Measurements from ENCODE around the gene ZNF653. TPM values are rescaled to one million over a fixed set of nuclear protein-coding genes. Genes with fewer than 3 reads are reported as not detected.
A peak's percentile ranks its signal among the peaks of the same experiment; 100 is the strongest.

Gene ZNF653
- total and polyA plus RNA-seq, 2 of the 8 experiments (the other 6 are each of a cell fraction or from before 2014, with no cell fraction given) = 7.0 to 7.9 TPM

DNA sequence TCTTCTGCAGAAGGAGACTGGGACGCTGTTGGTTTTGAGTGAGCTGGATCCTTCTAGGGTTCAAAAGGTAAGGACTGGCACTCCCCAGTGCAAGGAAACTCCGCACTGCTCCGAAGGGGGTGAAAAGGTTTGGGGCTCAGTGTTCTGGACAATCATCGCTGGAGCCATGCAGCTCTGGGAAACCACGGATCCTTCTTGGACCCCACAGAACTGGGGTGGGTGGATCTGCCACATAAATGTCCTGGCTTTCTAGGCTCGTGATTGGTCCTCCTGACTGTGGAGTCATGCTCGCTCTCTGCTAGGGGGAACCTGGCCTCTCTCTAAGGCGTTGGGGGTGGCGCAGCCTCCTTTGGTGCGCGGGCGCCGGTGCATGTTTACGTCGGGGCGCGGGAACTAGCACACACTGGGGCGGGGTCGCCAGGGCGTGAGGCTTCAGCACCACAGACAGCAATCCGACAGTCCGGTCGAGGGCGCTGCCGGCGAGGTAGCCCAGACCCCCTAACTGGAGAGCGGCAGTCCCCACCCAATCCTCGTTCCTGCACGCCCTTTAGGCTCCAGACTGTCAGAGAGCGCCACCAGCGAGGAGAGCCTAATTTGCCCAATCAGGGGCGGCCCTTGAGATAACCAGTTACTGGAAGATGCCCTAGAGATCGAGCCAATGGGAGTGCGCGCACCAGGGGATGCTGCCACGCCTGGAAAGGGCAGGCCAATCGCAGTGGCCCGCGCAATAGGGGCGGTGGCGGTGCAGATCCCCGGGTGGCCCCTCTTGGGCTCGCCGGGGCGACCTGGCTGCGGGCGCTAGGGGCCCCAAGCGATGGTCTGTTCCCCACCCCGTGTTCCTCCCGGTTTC lies 23.9 kb downstream of the ZNF653 start (continued):
- TF ChIP-seq, protein P1, sequence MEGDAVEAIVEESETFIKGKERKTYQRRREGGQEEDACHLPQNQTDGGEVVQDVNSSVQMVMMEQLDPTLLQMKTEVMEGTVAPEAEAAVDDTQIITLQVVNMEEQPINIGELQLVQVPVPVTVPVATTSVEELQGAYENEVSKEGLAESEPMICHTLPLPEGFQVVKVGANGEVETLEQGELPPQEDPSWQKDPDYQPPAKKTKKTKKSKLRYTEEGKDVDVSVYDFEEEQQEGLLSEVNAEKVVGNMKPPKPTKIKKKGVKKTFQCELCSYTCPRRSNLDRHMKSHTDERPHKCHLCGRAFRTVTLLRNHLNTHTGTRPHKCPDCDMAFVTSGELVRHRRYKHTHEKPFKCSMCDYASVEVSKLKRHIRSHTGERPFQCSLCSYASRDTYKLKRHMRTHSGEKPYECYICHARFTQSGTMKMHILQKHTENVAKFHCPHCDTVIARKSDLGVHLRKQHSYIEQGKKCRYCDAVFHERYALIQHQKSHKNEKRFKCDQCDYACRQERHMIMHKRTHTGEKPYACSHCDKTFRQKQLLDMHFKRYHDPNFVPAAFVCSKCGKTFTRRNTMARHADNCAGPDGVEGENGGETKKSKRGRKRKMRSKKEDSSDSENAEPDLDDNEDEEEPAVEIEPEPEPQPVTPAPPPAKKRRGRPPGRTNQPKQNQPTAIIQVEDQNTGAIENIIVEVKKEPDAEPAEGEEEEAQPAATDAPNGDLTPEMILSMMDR (IDR thresholded peaks at IDR 0.05; ENCODE audit: control extremely low read depth in 1 of 3, insufficient read depth in 1 of 3, low read depth in 1 of 3, low read length in 3 of 3) = peak in 1 of 3 experiments; percentile 7; a peak in 1 of 4 replicates
- TF ChIP-seq, protein P2, sequence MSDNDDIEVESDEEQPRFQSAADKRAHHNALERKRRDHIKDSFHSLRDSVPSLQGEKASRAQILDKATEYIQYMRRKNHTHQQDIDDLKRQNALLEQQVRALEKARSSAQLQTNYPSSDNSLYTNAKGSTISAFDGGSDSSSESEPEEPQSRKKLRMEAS (IDR thresholded peaks at IDR 0.05) = peak; percentile 87
- TF ChIP-seq CHD2 (IDR thresholded peaks at IDR 0.05; ENCODE audit: low read length) (no peak), SAP30 (IDR thresholded peaks at IDR 0.05; ENCODE audit: insufficient read depth, insufficient replicate concordance, low read length) (peak; percentile 41), TBP (IDR thresholded peaks at IDR 0.05; ENCODE audit: low read depth, low read length) (0 out of 2 replicates have a peak, but pooled peaks have one; percentile 25), POLR2A (IDR thresholded peaks at IDR 0.05; ENCODE audit: control extremely low read depth in 1 of 2, low read depth in 2 of 2, low read length in 2 of 2) (peak in 1 of 2 experiments; percentile 26; a peak in 1 of 3 replicates), SP1 (IDR thresholded peaks at IDR 0.05; ENCODE audit: low read depth, low read length) (peak; percentile 71), CREB1 (IDR thresholded peaks at IDR 0.05) (peak; percentile 52; the same call in 1 of the 2 replicates)
- TF ChIP-seq, protein P3, sequence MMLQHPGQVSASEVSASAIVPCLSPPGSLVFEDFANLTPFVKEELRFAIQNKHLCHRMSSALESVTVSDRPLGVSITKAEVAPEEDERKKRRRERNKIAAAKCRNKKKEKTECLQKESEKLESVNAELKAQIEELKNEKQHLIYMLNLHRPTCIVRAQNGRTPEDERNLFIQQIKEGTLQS (IDR thresholded peaks at IDR 0.05; ENCODE audit: insufficient read depth, low read depth, low read length) = no peak
- TF ChIP-seq, protein P4, sequence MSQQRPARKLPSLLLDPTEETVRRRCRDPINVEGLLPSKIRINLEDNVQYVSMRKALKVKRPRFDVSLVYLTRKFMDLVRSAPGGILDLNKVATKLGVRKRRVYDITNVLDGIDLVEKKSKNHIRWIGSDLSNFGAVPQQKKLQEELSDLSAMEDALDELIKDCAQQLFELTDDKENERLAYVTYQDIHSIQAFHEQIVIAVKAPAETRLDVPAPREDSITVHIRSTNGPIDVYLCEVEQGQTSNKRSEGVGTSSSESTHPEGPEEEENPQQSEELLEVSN (IDR thresholded peaks at IDR 0.05) = peak; percentile 85
